HAP-1 (cell line): ENCODE data around the gene MYH2.
"Not testable (repeated sequence)": the region's sequence is repeated elsewhere in the genome, so short reads cannot be mapped to it uniquely, and the experiment has no call there.

Source experiments
- DNase-seq, 2 experiments: peaks; one replicate each; pipeline ENCODE4 v3.0.0-alpha.2; 2016 to 2020; ENCODE audit warnings: low spot score in 2 of 2
- H3K27me3 ChIP-seq: fragments of 250-450 bp; sonication (Bioruptor Pico); 2 replicates; pipeline ENCODE4 v1.5.1; 2020; ENCODE audit warnings: low read depth, mild to moderate bottlenecking, moderate library complexity
- H3K36me3 ChIP-seq: fragments of 250-450 bp; sonication (Bioruptor Pico); replicated peaks from 2 replicates; pipeline ENCODE4 v1.5.1; 2020; ENCODE audit warnings: mild to moderate bottlenecking
- H3K4me1 ChIP-seq: fragments of 250-450 bp; sonication (Bioruptor Pico); 2 replicates; pipeline ENCODE4 v1.5.1; 2020; ENCODE audit warnings: mild to moderate bottlenecking
- H3K4me3 ChIP-seq: fragments of 250-450 bp; sonication (Bioruptor Pico); 2 replicates; pipeline ENCODE4 v1.5.1; 2020; ENCODE audit warnings: mild to moderate bottlenecking, moderate library complexity
- H3K9me3 ChIP-seq: fragments of 250-450 bp; sonication (Bioruptor Pico); 2 replicates; pipeline ENCODE4 v1.5.1; 2020; ENCODE audit warnings: mild to moderate bottlenecking, moderate library complexity
- in situ Hi-C: fragments of 300-500 bp; cut with MboI; formaldehyde crosslinking; loops from 3 replicates; pipeline ENCODE4 v1.14.3; 2020; ENCODE audit warnings: low sequenced_read_pairs, inconsistent platforms, mixed read lengths

MYH2 gene

GRCh38 chr17:10549096-10549842 is at the start of gene MYH2:
Gene MYH2, minus strand, starts transcription at chr17:10549658. Its CDS starts 1,738 bp downstream, at chr17:10547920.
- in situ Hi-C loops: no loop called here
- no peak for DNase-seq
- Histone ChIP-seq H3K4me1 (no peaks in the 10 kb centered on the region), H3K4me3 (no peak within 1 kb of the TSS), H3K9me3 (no peaks in the 10 kb centered on the region), H3K27me3 (no peaks in the 10 kb centered on the region), H3K36me3 (no peaks in the 10 kb centered on the region)

- H3K4me1 ChIP-seq: no peaks in the 10 kb centered on the region
- H3K36me3 ChIP-seq: no peaks in the 10 kb centered on the region
- no peaks in the 10 kb centered on the region for H3K27me3 ChIP-seq
- no peaks in the 10 kb centered on the region for H3K9me3 ChIP-seq
- DNase-seq: no peak
- in situ Hi-C loops: no loop called here
- no peak overlapping the region for H3K4me3 ChIP-seq
Observed at GRCh38 chr17:10598621-10599020, 49.2 kb upstream of the MYH2 start.

- in situ Hi-C loops: no loop called here
- no peak for DNase-seq
- Histone ChIP-seq H3K36me3 (no peaks in the 10 kb centered on the region), H3K4me1 (no peaks in the 10 kb centered on the region), H3K4me3 (no peak overlapping the region), H3K9me3 (no peaks in the 10 kb centered on the region), H3K27me3 (no peaks in the 10 kb centered on the region)
Observed at GRCh38 chr17:10589553-10590145, 40.2 kb upstream of the MYH2 start.

- Histone ChIP-seq H3K36me3 (no peaks in the 10 kb centered on the region), H3K4me3 (no peak overlapping the region), H3K27me3 (no peaks in the 10 kb centered on the region), H3K4me1 (no peaks in the 10 kb centered on the region), H3K9me3 (no peaks in the 10 kb centered on the region)
- in situ Hi-C loops: no loop called here
- DNase-seq: no peak
Observed at GRCh38 chr17:10585529-10585928, 36.1 kb upstream of the MYH2 start.

- Histone ChIP-seq H3K27me3 (no peaks in the 10 kb centered on the region), H3K36me3 (no peaks in the 10 kb centered on the region), H3K4me1 (no peaks in the 10 kb centered on the region), H3K4me3 (no peak overlapping the region), H3K9me3 (no peaks in the 10 kb centered on the region)
- in situ Hi-C loops: no loop called here
- DNase-seq: no peak
Observed at GRCh38 chr17:10583834-10584233, 34.4 kb upstream of the MYH2 start.

- no peaks in the 10 kb centered on the region for H3K9me3 ChIP-seq
- H3K36me3 ChIP-seq: no peaks in the 10 kb centered on the region
- H3K27me3 ChIP-seq: no peaks in the 10 kb centered on the region
- no peak for DNase-seq
- H3K4me1 ChIP-seq: no peaks in the 10 kb centered on the region
- in situ Hi-C loops: no loop called here
- no peak overlapping the region for H3K4me3 ChIP-seq
Observed at GRCh38 chr17:10579270-10579669, 29.8 kb upstream of the MYH2 start.

GRCh38 chr17:10574324-10574723 is 24.9 kb upstream of the MYH2 start:
- in situ Hi-C loops: no loop called here
- no peaks in the 10 kb centered on the region for H3K27me3 ChIP-seq

GRCh38 chr17:10563991-10564660 is 14.7 kb upstream of the MYH2 start:
- Histone ChIP-seq H3K4me1 (no peaks in the 10 kb centered on the region), H3K9me3 (no peaks in the 10 kb centered on the region), H3K36me3 (no peaks in the 10 kb centered on the region), H3K4me3 (no peak overlapping the region), H3K27me3 (no peaks in the 10 kb centered on the region)
- DNase-seq: no peak
- in situ Hi-C loops: no loop called here

More at GRCh38 chr17:10574324-10574723, 24.9 kb upstream of the MYH2 start:
- no peak overlapping the region for H3K4me3 ChIP-seq
- H3K9me3 ChIP-seq: no peaks in the 10 kb centered on the region
- DNase-seq: no peak
- H3K36me3 ChIP-seq: no peaks in the 10 kb centered on the region
- no peaks in the 10 kb centered on the region for H3K4me1 ChIP-seq

GRCh38 chr17:10558049-10558448 is 8.6 kb upstream of the MYH2 start:
- no peaks in the 10 kb centered on the region for H3K4me1 ChIP-seq

GRCh38 chr17:10557422-10557821 is 8.0 kb upstream of the MYH2 start:
- DNase-seq: no peak
- Histone ChIP-seq H3K9me3 (no peaks in the 10 kb centered on the region), H3K36me3 (no peaks in the 10 kb centered on the region), H3K4me1 (no peaks in the 10 kb centered on the region), H3K4me3 (no peak overlapping the region), H3K27me3 (no peaks in the 10 kb centered on the region)
- in situ Hi-C loops: no loop called here

More at GRCh38 chr17:10558049-10558448, 8.6 kb upstream of the MYH2 start:
- in situ Hi-C loops: no loop called here
- no peaks in the 10 kb centered on the region for H3K36me3 ChIP-seq
- H3K4me3 ChIP-seq: no peak overlapping the region
- H3K9me3 ChIP-seq: no peaks in the 10 kb centered on the region
- H3K27me3 ChIP-seq: no peaks in the 10 kb centered on the region
- no peak for DNase-seq

- Histone ChIP-seq H3K27me3 (no peaks in the 10 kb centered on the region), H3K4me1 (no peaks in the 10 kb centered on the region), H3K9me3 (no peaks in the 10 kb centered on the region), H3K36me3 (no peaks in the 10 kb centered on the region), H3K4me3 (no peak overlapping the region)
- no peak for DNase-seq
- in situ Hi-C loops: no loop called here
Observed at GRCh38 chr17:10556301-10557005, 7.0 kb upstream of the MYH2 start.

GRCh38 chr17:10550014-10550413 is 556 bp upstream of the MYH2 start:
- H3K4me3 ChIP-seq: no peak overlapping the region
- no peaks in the 10 kb centered on the region for H3K27me3 ChIP-seq
- H3K9me3 ChIP-seq: no peaks in the 10 kb centered on the region
- H3K4me1 ChIP-seq: no peaks in the 10 kb centered on the region
- no peaks in the 10 kb centered on the region for H3K36me3 ChIP-seq
- in situ Hi-C loops: no loop called here
- no peak for DNase-seq

GRCh38 chr17:10547351-10547750 is 2.1 kb downstream of the MYH2 start:
- Histone ChIP-seq H3K36me3 (no peaks in the 10 kb centered on the region), H3K9me3 (no peaks in the 10 kb centered on the region), H3K4me3 (no peak overlapping the region), H3K4me1 (no peaks in the 10 kb centered on the region), H3K27me3 (no peaks in the 10 kb centered on the region)
- in situ Hi-C loops: no loop called here
- no peak for DNase-seq

- DNase-seq, H3K36me3 ChIP-seq, H3K9me3 ChIP-seq, H3K27me3 ChIP-seq, H3K4me3 ChIP-seq, in situ Hi-C loops, H3K4me1 ChIP-seq: not testable (repeated sequence)
Observed at GRCh38 chr17:10543486-10543885, 6.0 kb downstream of the MYH2 start.
